Transverse colon (tissue), 4 donors: Measurements from ENCODE around the gene KNCN. TPM values are rescaled to one million over a fixed set of nuclear protein-coding genes. Genes with fewer than 3 reads are reported as not detected.

Experiments
- DNase-seq: peaks from one replicate; pipeline ENCODE4 v3.0.0-alpha.2; 2019
- H3K27ac ChIP-seq, 4 donors: fragments of 200-600 bp; sonication (generic); 2 replicates each; pipeline ENCODE4 v1.5.1; 2016 to 2018; ENCODE audit warnings: inconsistent platforms in 4 of 4
- H3K27me3 ChIP-seq: fragments of 200-600 bp; sonication (generic); 2 replicates; pipeline ENCODE4 v1.5.1; 2017; ENCODE audit warnings: inconsistent platforms
- H3K36me3 ChIP-seq, 4 donors: fragments of 200-600 bp; sonication (generic); 2 replicates each; pipeline ENCODE4 v1.5.1; 2017 to 2019; ENCODE audit warnings: inconsistent platforms in 4 of 4
- H3K4me1 ChIP-seq, 4 donors: fragments of 200-600 bp; sonication (generic); 2 replicates each; pipeline ENCODE4 v1.5.1; 2017 to 2020; ENCODE audit warnings: inconsistent platforms in 4 of 4
- H3K4me3 ChIP-seq, 4 donors: fragments of 200-600 bp; sonication (generic); 1 replicate in 1 of 4; 2 replicates in 3 of 4; pipeline versions ENCODE4 v1.5.1 to v1.6.1; 2017 to 2019; ENCODE audit warnings: inconsistent platforms in 4 of 4
- H3K9me3 ChIP-seq, 2 donors: fragments of 200-600 bp; sonication (generic); 2 replicates each; pipeline ENCODE4 v1.5.1; 2017 to 2019; ENCODE audit warnings: inconsistent platforms in 2 of 2
- CTCF ChIP-seq, 5 experiments: fragments of 200-600 bp in 3 of 5; fragments of 450-650 bp in 2 of 5; sonication (generic) in 3 of 5; IDR thresholded peaks; 1 replicate in 2 of 5; 2 replicates in 3 of 5; pipeline ENCODE4 v1.5.1; 2016 to 2017; ENCODE audit warnings: antibody characterized with exemption in 5 of 5, inconsistent platforms in 3 of 5, mild to moderate bottlenecking in 2 of 5, moderate library complexity in 1 of 5
- EP300 ChIP-seq: sonication (generic); formaldehyde crosslinking; IDR thresholded peaks from one replicate; pipeline ENCODE4 v1.6.1; 2017; ENCODE audit warnings: antibody characterized with exemption, low read depth
- POLR2A ChIP-seq: fragments of 450-650 bp; IDR thresholded peaks from one replicate; pipeline ENCODE4 v1.6.1; 2016; ENCODE audit warnings: antibody characterized with exemption, mild to moderate bottlenecking, moderate library complexity
- POLR2AphosphoS5 ChIP-seq, 3 donors: sonication (generic); formaldehyde crosslinking; IDR thresholded peaks; one replicate each; pipeline ENCODE4 v1.6.1; 2016; ENCODE audit warnings: antibody characterized with exemption in 3 of 3
- WGBS, 2 donors: methylation state at CpG; one replicate each; pipeline ENCODE4 v1.1.5; 2018; ENCODE audit warnings: low coverage in 1 of 2; 5-methylcytosine and 5-hydroxymethylcytosine counted together
- in situ Hi-C, 4 donors: fragments of 200-750 bp; cut with MboI; loops; one replicate each; pipeline versions ENCODE4 v1.15.0 to v1.15.1; 2017; ENCODE audit warnings: low sequenced_read_pairs in 3 of 4, low pct_ligation_motif_present in 1 of 4, low pct_unique_long_range_greater_than_20kb in 1 of 4
- intact Hi-C: fragments of 100-400 bp; cut with DNase I; formaldehyde crosslinking; loops from one replicate; pipeline ENCODE4 v1.15.1; 2023; ENCODE audit warnings: low total_unique reads
- total RNA-seq, 4 donors: library from RNA; depleted of rRNA; stranded (reverse); fragments of >200 nt; gene quantifications; one replicate each; pipeline ENCODE4 v1.1.0, GENCODE V29; 2016

Gene KNCN
- total RNA-seq, 4 donors from 2014 or later, result not detected

GRCh38 chr1:46558141-46558963, 6.9 kb upstream of the KNCN start:
- H3K4me1 ChIP-seq, result no peaks in the 10 kb centered on the region
- H3K27ac ChIP-seq, result no peak overlapping the region
- no peaks in the 10 kb centered on the region for H3K27me3 ChIP-seq
- peaks cover 0 to 26% (median 0%) of the 10 kb centered on the region in 4 donors for H3K36me3 ChIP-seq
- in situ Hi-C loops (no loop called here), intact Hi-C loops (no loop called here)
- 80 to 81% methylated on average over 1 to 19 of the region's 20 CpGs for WGBS, 2 donors
- TF ChIP-seq POLR2AphosphoS5 (IDR thresholded peaks at IDR 0.05), result no peak
- no peak for TF ChIP-seq EP300
- no peak for TF ChIP-seq CTCF (IDR thresholded peaks at IDR 0.05)
- TF ChIP-seq POLR2A, result no peak
- no peak for DNase-seq
- no peak overlapping the region for H3K4me3 ChIP-seq
- H3K9me3 ChIP-seq, result no peaks in the 10 kb centered on the region

- H3K4me1 ChIP-seq, result no peaks in the 10 kb centered on the region
- in situ Hi-C loops, result no loop called here
- intact Hi-C loops, result no loop called here
- H3K36me3 ChIP-seq, result peaks cover 0 to 16% (median 0%) of the 10 kb centered on the region in 4 donors
- WGBS, 2 donors, result 71 to 83% methylated on average over 1 to 5 of the region's 5 CpGs
- TF ChIP-seq POLR2A (no peak), CTCF (IDR thresholded peaks at IDR 0.05) (no peak), EP300 (no peak), POLR2AphosphoS5 (IDR thresholded peaks at IDR 0.05) (no peak)
- no peak for DNase-seq
- H3K4me3 ChIP-seq, result no peak overlapping the region
- no peaks in the 10 kb centered on the region for H3K27me3 ChIP-seq
- no peak overlapping the region for H3K27ac ChIP-seq
- H3K9me3 ChIP-seq, result no peaks in the 10 kb centered on the region
These were observed 6.0 kb upstream of the KNCN start for GRCh38 chr1:46557403-46557802.

- no peak for DNase-seq
These were observed 5.4 kb upstream of the KNCN start for GRCh38 chr1:46556822-46557221.

More at GRCh38 chr1:46556822-46557221, 5.4 kb upstream of the KNCN start:
- H3K36me3 ChIP-seq, result peaks cover 0 to 14% (median 0%) of the 10 kb centered on the region in 4 donors
- H3K4me3 ChIP-seq, result no peak overlapping the region
- H3K9me3 ChIP-seq, result no peaks in the 10 kb centered on the region
- TF ChIP-seq EP300, result no peak
- TF ChIP-seq POLR2A, result no peak
- TF ChIP-seq CTCF (IDR thresholded peaks at IDR 0.05), result no peak
- TF ChIP-seq POLR2AphosphoS5 (IDR thresholded peaks at IDR 0.05), result no peak
- no peaks in the 10 kb centered on the region for H3K4me1 ChIP-seq
- no peak overlapping the region for H3K27ac ChIP-seq
- 20 to 39% methylated on average over 1 to 3 of the region's 3 CpGs for WGBS, 2 donors
- H3K27me3 ChIP-seq, result no peaks in the 10 kb centered on the region
- in situ Hi-C loops (no loop called here), intact Hi-C loops (no loop called here)
